HFFc6 (cell line): Measurements from ENCODE around the gene TMEM62. TPM values are rescaled to one million over a fixed set of nuclear protein-coding genes. Genes with fewer than 3 reads are reported as not detected.
A peak's percentile ranks its signal among the peaks of the same experiment; 100 is the strongest.

Experiments
- DNase-seq: peaks from one replicate; pipeline ENCODE4 v3.0.0-alpha.2; 2018
- H3K27ac Mint-ChIP-seq: 2 replicates; pipeline ENCODE4 v1.8.0; 2020; ENCODE audit warnings: mild to moderate bottlenecking, mixed read lengths
- H3K27me3 Mint-ChIP-seq: 2 replicates; pipeline ENCODE4 v1.8.0; 2021; ENCODE audit warnings: mild to moderate bottlenecking, moderate library complexity, mixed read lengths; ENCODE audit not compliant: insufficient read depth
- H3K36me3 Mint-ChIP-seq: 2 replicates; pipeline ENCODE4 v1.8.0; 2021; ENCODE audit warnings: low read depth, mixed read lengths
- H3K4me1 Mint-ChIP-seq: 2 replicates; pipeline ENCODE4 v1.8.0; 2020; ENCODE audit warnings: low read depth, mixed read lengths
- H3K4me3 Mint-ChIP-seq: 2 replicates; pipeline ENCODE4 v1.8.0; 2020; ENCODE audit warnings: mild to moderate bottlenecking, moderate library complexity, mixed read lengths
- H3K9me3 Mint-ChIP-seq: 2 replicates; pipeline ENCODE4 v1.8.0; 2020; ENCODE audit warnings: mild to moderate bottlenecking, mixed read lengths
- total RNA-seq, 6 experiments: library from RNA; stranded (reverse); fragmentation: NEBNext Ultra II Directional; extraction: Animal tissue kit (Norgen Biotek cat#: 25700); gene quantifications; 2 replicates in 1 of 6; 3 replicates in 5 of 6; pipeline ENCODE4 v1.2.3, GENCODE V29; 2021
- TF ChIP-seq, protein P1 (sequence below): fragments of 200-600 bp; sonication (generic); IDR thresholded peaks from 2 replicates; pipeline ENCODE4 v1.5.0; 2021; ENCODE audit warnings: antibody characterized with exemption, mild to moderate bottlenecking

TMEM62 gene
- total RNA-seq, 6 experiments from 2014 or later, result 8.2 to 12.1 (median 11.2) TPM

DNA sequence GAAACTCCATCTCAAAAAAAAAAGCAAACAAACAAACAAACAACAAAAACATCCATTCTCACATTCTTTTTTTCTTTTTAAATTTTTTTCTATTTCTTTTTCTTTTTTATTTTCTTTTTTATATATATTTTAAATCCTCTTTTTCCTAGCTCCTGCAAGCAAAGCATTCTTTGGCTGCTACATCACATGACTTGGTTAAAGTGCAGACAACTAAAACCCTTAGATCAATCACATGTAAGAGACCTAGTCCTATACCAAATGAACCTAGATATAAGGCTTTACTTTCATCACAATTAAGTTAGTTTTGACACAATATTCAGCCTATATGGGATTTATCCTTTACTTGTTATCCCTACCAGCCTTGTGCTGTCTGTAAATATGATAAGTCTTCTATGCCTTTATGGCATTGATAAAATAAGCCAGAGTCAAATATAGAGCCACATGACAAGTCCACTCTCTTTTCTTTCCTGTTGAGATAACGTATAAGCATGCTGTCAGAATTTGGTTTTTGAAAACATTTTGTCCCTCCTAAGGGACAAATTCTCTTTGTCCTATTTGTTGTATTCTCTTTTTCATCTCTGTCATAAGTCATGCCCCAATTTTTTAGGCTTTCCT is 38.9 kb upstream of the TMEM62 start:
- TF ChIP-seq, protein P1, sequence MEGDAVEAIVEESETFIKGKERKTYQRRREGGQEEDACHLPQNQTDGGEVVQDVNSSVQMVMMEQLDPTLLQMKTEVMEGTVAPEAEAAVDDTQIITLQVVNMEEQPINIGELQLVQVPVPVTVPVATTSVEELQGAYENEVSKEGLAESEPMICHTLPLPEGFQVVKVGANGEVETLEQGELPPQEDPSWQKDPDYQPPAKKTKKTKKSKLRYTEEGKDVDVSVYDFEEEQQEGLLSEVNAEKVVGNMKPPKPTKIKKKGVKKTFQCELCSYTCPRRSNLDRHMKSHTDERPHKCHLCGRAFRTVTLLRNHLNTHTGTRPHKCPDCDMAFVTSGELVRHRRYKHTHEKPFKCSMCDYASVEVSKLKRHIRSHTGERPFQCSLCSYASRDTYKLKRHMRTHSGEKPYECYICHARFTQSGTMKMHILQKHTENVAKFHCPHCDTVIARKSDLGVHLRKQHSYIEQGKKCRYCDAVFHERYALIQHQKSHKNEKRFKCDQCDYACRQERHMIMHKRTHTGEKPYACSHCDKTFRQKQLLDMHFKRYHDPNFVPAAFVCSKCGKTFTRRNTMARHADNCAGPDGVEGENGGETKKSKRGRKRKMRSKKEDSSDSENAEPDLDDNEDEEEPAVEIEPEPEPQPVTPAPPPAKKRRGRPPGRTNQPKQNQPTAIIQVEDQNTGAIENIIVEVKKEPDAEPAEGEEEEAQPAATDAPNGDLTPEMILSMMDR, result no peak
- H3K36me3 Mint-ChIP-seq, result peaks cover 23% of the 10 kb centered on the region
- H3K4me3 Mint-ChIP-seq, result no peak overlapping the region
- peaks cover 54% of the 10 kb centered on the region for H3K4me1 Mint-ChIP-seq
- no peak for DNase-seq
- no peaks in the 10 kb centered on the region for H3K27me3 Mint-ChIP-seq
- no peaks in the 10 kb centered on the region for H3K9me3 Mint-ChIP-seq
- H3K27ac Mint-ChIP-seq, result peak overlapping the region; percentile 71

DNA sequence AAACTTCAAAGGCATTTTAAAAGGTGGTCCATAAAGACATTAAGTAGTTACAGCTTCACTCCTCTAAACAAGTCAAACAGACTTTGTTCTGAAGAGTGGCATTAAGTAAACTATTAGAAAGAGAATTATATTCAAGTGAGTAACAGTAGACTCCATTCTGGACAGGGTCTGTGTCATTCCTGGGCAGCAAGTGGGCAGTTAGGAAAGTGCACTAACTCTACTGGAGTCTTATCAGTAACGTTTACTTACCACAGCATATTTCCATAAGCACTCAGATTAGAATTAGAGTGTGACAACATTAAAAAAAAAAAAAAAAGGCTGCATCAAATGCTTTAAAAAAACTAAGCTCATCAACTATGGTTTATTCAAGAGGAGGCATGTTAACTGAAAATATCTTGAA is 38.1 kb upstream of the TMEM62 start:
- DNase-seq, result peak; percentile 25
- Mint-ChIP-seq H3K4me1 (peaks cover 54% of the 10 kb centered on the region), H3K4me3 (no peak overlapping the region; the same call in 1 of the 2 replicates), H3K27ac (peak overlapping the region; percentile 71), H3K27me3 (no peaks in the 10 kb centered on the region), H3K36me3 (peaks cover 23% of the 10 kb centered on the region), H3K9me3 (no peaks in the 10 kb centered on the region)
- TF ChIP-seq, protein P1, result no peak

- H3K4me1 Mint-ChIP-seq, result peaks cover 57% of the 10 kb centered on the region
- peak overlapping the region; percentile 71 for H3K27ac Mint-ChIP-seq
- H3K36me3 Mint-ChIP-seq, result peaks cover 27% of the 10 kb centered on the region
- no peak overlapping the region; the same call in 1 of the 2 replicates for H3K4me3 Mint-ChIP-seq
- H3K9me3 Mint-ChIP-seq, result no peaks in the 10 kb centered on the region
- H3K27me3 Mint-ChIP-seq, result no peaks in the 10 kb centered on the region
- TF ChIP-seq, protein P1, result no peak
- no peak for DNase-seq
These were observed 37.6 kb upstream of the TMEM62 start for GRCh38 chr15:43095708-43096347.

- Mint-ChIP-seq H3K9me3 (no peaks in the 10 kb centered on the region), H3K36me3 (peaks cover 32% of the 10 kb centered on the region), H3K27ac (peak overlapping the region; percentile 44), H3K27me3 (no peaks in the 10 kb centered on the region), H3K4me1 (peaks cover 62% of the 10 kb centered on the region), H3K4me3 (peak overlapping the region; percentile 27)
- no peak for DNase-seq
- TF ChIP-seq, protein P1, result no peak
These were observed 37.0 kb upstream of the TMEM62 start for GRCh38 chr15:43096411-43096810.

- H3K4me1 Mint-ChIP-seq, result peaks cover 67% of the 10 kb centered on the region
- no peaks in the 10 kb centered on the region for H3K9me3 Mint-ChIP-seq
- no peak overlapping the region for H3K4me3 Mint-ChIP-seq
- TF ChIP-seq, protein P1, result no peak
- no peak for DNase-seq
- H3K27ac Mint-ChIP-seq, result no peak overlapping the region
- H3K36me3 Mint-ChIP-seq, result peaks cover 36% of the 10 kb centered on the region
- no peaks in the 10 kb centered on the region; the same call in 1 of the 2 replicates for H3K27me3 Mint-ChIP-seq
These were observed 34.1 kb upstream of the TMEM62 start for GRCh38 chr15:43099105-43099845.
